ENCODE results near the gene UBA52. TPM values are rescaled to one million over a fixed set of nuclear protein-coding genes. Genes with fewer than 3 reads are reported as not detected.
A peak's percentile ranks its signal among the peaks of the same experiment; 100 is the strongest.

Gene UBA52
- total and polyA plus RNA-seq, 2 of the 8 experiments (the other 6 are each of a cell fraction or from before 2014, with no cell fraction given), result 1,340 to 5,409 TPM

DNA sequence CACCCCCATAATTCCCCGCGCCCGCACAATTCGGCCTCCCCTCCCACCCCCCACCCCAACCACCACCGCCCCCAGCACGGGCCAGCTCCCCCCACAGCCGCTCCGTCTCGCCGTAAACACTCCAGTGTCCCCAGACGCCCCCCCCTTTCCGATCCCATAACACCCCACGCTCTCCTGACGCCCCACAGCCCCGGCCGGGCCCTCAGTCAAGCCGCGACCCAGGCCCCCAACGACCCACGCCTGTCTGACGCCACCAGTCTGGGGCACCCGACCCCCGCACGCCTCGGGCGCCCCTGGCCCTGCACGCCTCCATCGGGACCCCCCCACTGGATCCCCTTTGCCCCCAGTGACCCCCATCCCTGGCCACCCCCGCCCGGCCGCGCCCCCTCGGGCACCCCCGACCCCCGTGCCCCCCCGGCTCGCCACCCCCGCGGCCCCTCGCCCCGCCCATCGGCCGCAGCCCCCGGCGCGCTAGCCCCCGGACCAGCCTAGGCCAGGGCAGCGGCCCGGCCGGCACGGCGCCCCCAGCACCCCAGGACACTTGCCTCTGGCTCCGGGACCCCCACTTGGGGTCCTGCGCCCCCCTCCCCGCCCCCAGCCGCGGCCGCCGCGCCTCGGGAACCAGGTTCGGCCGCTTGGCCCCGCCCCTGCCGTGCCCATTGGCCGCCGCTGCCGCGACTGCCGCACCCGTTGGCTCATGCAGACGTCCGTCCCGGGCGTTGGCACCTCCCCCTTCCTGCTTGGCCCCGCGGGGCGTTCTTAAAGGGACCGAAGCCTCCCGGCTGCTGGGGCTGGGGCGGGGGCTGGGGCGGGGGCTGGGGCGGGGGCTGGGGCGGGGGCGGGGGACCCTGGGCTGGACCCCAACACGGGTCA is 28.5 kb upstream of the UBA52 start, which contains the start of gene FKBP8:
Gene FKBP8 (minus strand): TSS at position 633 of the 873 bp plus-strand sequence. CDS start 1,603 bp downstream, outside the sequence.
- peaks cover 0 to 16% of the 10 kb centered on the region in 2 experiments; a peak in 2 of 4 replicates for H3K79me2 ChIP-seq (ENCODE audit: control insufficient read depth in 1 of 2, insufficient read depth in 2 of 2, low read length in 2 of 2)
- H3K4ac ChIP-seq (replicated peaks; ENCODE audit: insufficient read length, low read depth, low read length), result peak within 1 kb of the TSS; percentile 22
- H3K23me2 ChIP-seq (ENCODE audit: low read depth, low read length), result peaks cover 8% of the 10 kb centered on the region
- H3K4me1 ChIP-seq (replicated peaks in 1 of 4; ENCODE audit: control insufficient read depth in 3 of 4, insufficient read depth in 4 of 4, low read length in 3 of 4), result peaks cover 0 to 9% (median 4%) of the 10 kb centered on the region in 4 experiments; a peak in 1 of 7 replicates
- peaks cover 0 to 4% of the 10 kb centered on the region in 2 experiments for H4K20me1 ChIP-seq (replicated peaks in 1 of 2; ENCODE audit: control insufficient read depth in 1 of 2, insufficient read depth in 2 of 2, low read length in 2 of 2)
- H3K18ac ChIP-seq (ENCODE audit: extremely low read depth, low read length), result peak within 1 kb of the TSS; percentile 40
- peak within 1 kb of the TSS; percentile 8 to 69 (median 34); a peak in 4 of 7 replicates for H3K9ac ChIP-seq (replicated peaks in 1 of 4; ENCODE audit: extremely low read depth in 1 of 4, low read depth in 3 of 4, low read length in 3 of 4)
- peak within 1 kb of the TSS; percentile 44 for H4K5ac ChIP-seq (ENCODE audit: insufficient read length, low read depth, low read length)
- peak; percentile 66 to 97 for DNase-seq (ENCODE audit: low read depth in 1 of 2, low spot score in 2 of 2)
- no peak within 1 kb of the TSS; the same call in 1 of the 2 replicates for H3K27ac ChIP-seq (ENCODE audit: low read depth, low read length)
- ChIA-PET CTCF (ENCODE audit: partially characterized antibody) (interaction anchor here (0.6 to 2.7 kb wide), 9 partner anchors 11 to 130 kb away, joined by 3 to 12 read pairs (median 5); no protein-coding TSS in a partner anchor), POLR2A (ENCODE audit: partially characterized antibody) (interaction anchor here (0.5 to 2.5 kb wide), 13 partner anchors 14 to 46 kb away, joined by 3 to 13 read pairs (median 4); partner anchors contain the start of genes KXD1 and UBA52)
- no peak within 1 kb of the TSS for H4K8ac ChIP-seq (ENCODE audit: extremely low read depth, insufficient read depth, low read length)
- FAIRE-seq, result no peak
- no peak within 1 kb of the TSS for H2BK20ac ChIP-seq (ENCODE audit: low read length)
- peak within 1 kb of the TSS; percentile 12 for H4K91ac ChIP-seq (replicated peaks; ENCODE audit: insufficient read length, low read length)
- peak within 1 kb of the TSS; percentile 35; the same call in 1 of the 2 replicates for H2BK5ac ChIP-seq (ENCODE audit: low read depth, low read length)
- no peak within 1 kb of the TSS for H3K14ac ChIP-seq (ENCODE audit: insufficient read length)
- H2AFZ ChIP-seq (ENCODE audit: low read length), result peak within 1 kb of the TSS; percentile 80
- H3K4me2 ChIP-seq (ENCODE audit: insufficient read depth in 1 of 2, low read depth in 2 of 2, low read length in 2 of 2), result peak within 1 kb of the TSS; percentile 81 to 91
- no peak within 1 kb of the TSS for H2AK5ac ChIP-seq (ENCODE audit: low read depth, low read length)
- peak within 1 kb of the TSS; percentile 61 to 77 (median 64) for H3K4me3 ChIP-seq (ENCODE audit: extremely low read depth in 1 of 4, insufficient read depth in 2 of 4, low read depth in 3 of 4, low read length in 4 of 4)
- H3K9me3 ChIP-seq (ENCODE audit: insufficient read depth in 2 of 2, low read depth in 1 of 2, low read length in 1 of 2), result no peaks in the 10 kb centered on the region
- peaks cover 5 to 25% (median 14%) of the 10 kb centered on the region in 4 experiments; a peak in 7 of 8 replicates for H3K36me3 ChIP-seq (ENCODE audit: control insufficient read depth in 2 of 4, insufficient read depth in 4 of 4, low read length in 3 of 4)
- H3K56ac ChIP-seq (replicated peaks; ENCODE audit: insufficient read length, low read depth, low read length), result no peak within 1 kb of the TSS
- H3K79me1 ChIP-seq (ENCODE audit: low read depth, low read length), result no peaks in the 10 kb centered on the region; the same call in 1 of the 2 replicates
- H2BK120ac ChIP-seq (replicated peaks; ENCODE audit: low read depth, low read length), result no peak within 1 kb of the TSS
- no peaks in the 10 kb centered on the region for H3K27me3 ChIP-seq (replicated peaks in 1 of 4; ENCODE audit: control insufficient read depth in 3 of 4, extremely low read depth in 1 of 4, insufficient read depth in 3 of 4, low read length in 3 of 4)
- no peak within 1 kb of the TSS for H2BK15ac ChIP-seq (ENCODE audit: low read length)
- 0% methylated on average over 8 of the region's 86 CpGs; no CpG with 5 or more reads in 1 of the 2 experiments for WGBS, 2 experiments (ENCODE audit: extremely low coverage in 1 of 2, insufficient coverage in 1 of 2, insufficient read length in 1 of 2, insufficient replicate concordance in 2 of 2, low coverage in 1 of 2, low lambda C conversion rate in 2 of 2, missing lambda C conversion rate in 1 of 2)
- no peak within 1 kb of the TSS for H3K23ac ChIP-seq (ENCODE audit: insufficient read length)
- H2BK12ac ChIP-seq (ENCODE audit: low read depth, low read length), result peak within 1 kb of the TSS; percentile 70; the same call in 1 of the 2 replicates
- peak; percentile 57 for TF ChIP-seq SP2 (IDR thresholded peaks at IDR 0.05; ENCODE audit: low read length)
- TF ChIP-seq CREB1 (IDR thresholded peaks at IDR 0.05), result peak; percentile 24; the same call in 1 of the 2 replicates
- TF ChIP-seq CHD2 (IDR thresholded peaks at IDR 0.05; ENCODE audit: low read length), result peak; percentile 85
- TF ChIP-seq NANOG (IDR thresholded peaks at IDR 0.05; ENCODE audit: insufficient read depth, low read depth, low read length, poor library complexity, severe bottlenecking), result no peak
- TF ChIP-seq RXRA (IDR thresholded peaks at IDR 0.05; ENCODE audit: insufficient read depth, low read depth, low read length), result no peak
- no peak for TF ChIP-seq JUN (IDR thresholded peaks at IDR 0.05; ENCODE audit: low read depth, low read length)
- TF ChIP-seq CTBP2 (IDR thresholded peaks at IDR 0.05; ENCODE audit: borderline replicate concordance, insufficient read depth, insufficient read length, low read length), result no peak
- TF ChIP-seq RFX5 (IDR thresholded peaks at IDR 0.05; ENCODE audit: borderline replicate concordance, low read depth, low read length), result no peak
- 0 out of 4 replicates have a peak, but pooled peaks of 1 of the 2 experiments have one; percentile 1 for TF ChIP-seq SIN3A (conservative IDR thresholded peaks at IDR 0.05 in 1 of 2, IDR thresholded peaks at IDR 0.05 in 1 of 2; ENCODE audit: low read depth in 1 of 2, low read length in 2 of 2)
- TF ChIP-seq CHD1 (IDR thresholded peaks at IDR 0.05; ENCODE audit: low read depth, low read length), result no peak
